Stimulated activated naive B cell treated with anti-CD40 and anti-IgM and Interleukin-4, amounts not matched to agents 10 μg/mL and 1 μg/mL and 100 μg/mL, for 72 hours (primary cell): ENCODE results near the gene LRRC49.

Experiments
- ATAC-seq, 2 donors: fragments of 150-1000 bp; cut with Tn5 transposase; replicated peaks; 2 replicates each; pipeline ENCODE4 v1.10.0; 2021; ENCODE audit warnings: moderate library complexity in 1 of 2
- DNase-seq: peaks from one replicate; pipeline ENCODE4 v3.0.0; 2021
- H3K27ac Mint-ChIP-seq: one replicate; pipeline ENCODE4 v1.8.0; 2022; ENCODE audit warnings: mild to moderate bottlenecking, mixed read lengths
- H3K27me3 Mint-ChIP-seq, 2 donors: one replicate each; pipeline ENCODE4 v1.8.0; 2022; ENCODE audit warnings: mixed read lengths in 2 of 2
- H3K36me3 Mint-ChIP-seq, 2 donors: one replicate each; pipeline ENCODE4 v1.8.0; 2022; ENCODE audit warnings: mixed read lengths in 2 of 2, mild to moderate bottlenecking in 1 of 2
- H3K4me1 Mint-ChIP-seq, 2 donors: one replicate each; pipeline ENCODE4 v1.8.0; 2022; ENCODE audit warnings: mixed read lengths in 2 of 2, mild to moderate bottlenecking in 1 of 2
- H3K4me3 Mint-ChIP-seq, 2 donors: one replicate each; pipeline ENCODE4 v1.8.0; 2022; ENCODE audit warnings: mild to moderate bottlenecking in 2 of 2, mixed read lengths in 2 of 2, moderate library complexity in 1 of 2
- H3K9me3 Mint-ChIP-seq, 2 donors: one replicate each; pipeline ENCODE4 v1.8.0; 2022; ENCODE audit warnings: mixed read lengths in 2 of 2, mild to moderate bottlenecking in 1 of 2

LRRC49 gene

GRCh38 chr15:70892002-70892911 is at the start of gene LRRC49, which contains the start of gene THAP10:
Gene LRRC49, plus strand, starts transcription at chr15:70892826. Its CDS starts 69 bp downstream, at chr15:70892895.
Gene THAP10, minus strand, starts transcription at chr15:70892433. Its CDS starts 161 bp downstream, at chr15:70892272.
- DNase-seq (peak; percentile 69), ATAC-seq (peak; percentile 88 to 91)
- Mint-ChIP-seq H3K27ac (peak within 1 kb of the TSS; percentile 97), H3K36me3 (peaks cover 0 to 6% of the 10 kb centered on the region in 2 donors), H3K4me1 (peaks cover 7 to 17% of the 10 kb centered on the region in 2 donors), H3K27me3 (peaks cover 5 to 37% of the 10 kb centered on the region in 2 donors), H3K4me3 (peak within 1 kb of the TSS; percentile 89 to 99), H3K9me3 (no peaks in the 10 kb centered on the region)

GRCh38 chr15:70845602-70846360 is 46.8 kb upstream of the LRRC49 start:
- Mint-ChIP-seq H3K4me1 (no peaks in the 10 kb centered on the region), H3K4me3 (no peak overlapping the region), H3K27me3 (peaks cover 31 to 36% of the 10 kb centered on the region in 2 donors), H3K27ac (no peak overlapping the region), H3K36me3 (no peaks in the 10 kb centered on the region), H3K9me3 (peaks cover 0 to 4% of the 10 kb centered on the region in 2 donors)
- DNase-seq (no peak), ATAC-seq (no peak)

- Mint-ChIP-seq H3K4me1 (peaks cover 4 to 12% of the 10 kb centered on the region in 2 donors), H3K27me3 (peaks cover 54 to 62% of the 10 kb centered on the region in 2 donors), H3K9me3 (no peaks in the 10 kb centered on the region), H3K27ac (no peak overlapping the region), H3K36me3 (no peaks in the 10 kb centered on the region), H3K4me3 (no peak overlapping the region)
- DNase-seq (no peak), ATAC-seq (no peak)
Observed at GRCh38 chr15:70851889-70852288, 40.7 kb upstream of the LRRC49 start.

- H3K27ac Mint-ChIP-seq, result no peak overlapping the region
- no peaks in the 10 kb centered on the region for H3K9me3 Mint-ChIP-seq
- H3K27me3 Mint-ChIP-seq, result peaks cover 52 to 61% of the 10 kb centered on the region in 2 donors
- ATAC-seq, result no peak
- DNase-seq, result no peak
- H3K36me3 Mint-ChIP-seq, result no peaks in the 10 kb centered on the region
- peak overlapping the region; percentile 51 to 68 for H3K4me3 Mint-ChIP-seq
- peaks cover 4 to 12% of the 10 kb centered on the region in 2 donors for H3K4me1 Mint-ChIP-seq
Observed at GRCh38 chr15:70852501-70853317, 39.9 kb upstream of the LRRC49 start.

GRCh38 chr15:70853318-70853972 is 39.2 kb upstream of the LRRC49 start:
- Mint-ChIP-seq H3K27me3 (peaks cover 48 to 54% of the 10 kb centered on the region in 2 donors), H3K4me3 (peak overlapping the region; percentile 68 to 81), H3K9me3 (no peaks in the 10 kb centered on the region), H3K4me1 (peaks cover 4 to 12% of the 10 kb centered on the region in 2 donors), H3K36me3 (no peaks in the 10 kb centered on the region), H3K27ac (no peak overlapping the region)
- ATAC-seq (peak in 1 of 2 donors; percentile 44), DNase-seq (no peak)

GRCh38 chr15:70853973-70854665 is 38.5 kb upstream of the LRRC49 start, which contains the start of gene LARP6:
Gene LARP6, minus strand, starts transcription at chr15:70854157. Its CDS starts 69 bp downstream, at chr15:70854088.
- Mint-ChIP-seq H3K36me3 (no peaks in the 10 kb centered on the region), H3K27me3 (peaks cover 53 to 55% of the 10 kb centered on the region in 2 donors), H3K9me3 (no peaks in the 10 kb centered on the region), H3K4me1 (peaks cover 4 to 12% of the 10 kb centered on the region in 2 donors), H3K27ac (peak within 1 kb of the TSS; percentile 51), H3K4me3 (peak within 1 kb of the TSS; percentile 81 to 84)
- DNase-seq (no peak), ATAC-seq (peak; percentile 55 to 66)

- Mint-ChIP-seq H3K27ac (peak overlapping the region; percentile 51), H3K9me3 (no peaks in the 10 kb centered on the region), H3K27me3 (peaks cover 55 to 58% of the 10 kb centered on the region in 2 donors), H3K4me3 (peak overlapping the region; percentile 81 to 84), H3K36me3 (no peaks in the 10 kb centered on the region), H3K4me1 (peaks cover 4 to 12% of the 10 kb centered on the region in 2 donors)
- no peak for DNase-seq
- ATAC-seq, result no peak
Observed at GRCh38 chr15:70854666-70854976, 38.0 kb upstream of the LRRC49 start.

- H3K4me3 Mint-ChIP-seq, result no peak overlapping the region
- H3K27ac Mint-ChIP-seq, result no peak overlapping the region
- no peaks in the 10 kb centered on the region for H3K9me3 Mint-ChIP-seq
- ATAC-seq (peak; percentile 34 to 35), DNase-seq (no peak)
- peaks cover 4 to 12% of the 10 kb centered on the region in 2 donors for H3K4me1 Mint-ChIP-seq
- peaks cover 46 to 48% of the 10 kb centered on the region in 2 donors for H3K27me3 Mint-ChIP-seq
- no peaks in the 10 kb centered on the region for H3K36me3 Mint-ChIP-seq
Observed at GRCh38 chr15:70855764-70856163, 36.9 kb upstream of the LRRC49 start.

- Mint-ChIP-seq H3K27ac (no peak overlapping the region), H3K4me3 (no peak overlapping the region), H3K4me1 (peaks cover 4 to 12% of the 10 kb centered on the region in 2 donors), H3K36me3 (no peaks in the 10 kb centered on the region), H3K27me3 (peaks cover 45 to 46% of the 10 kb centered on the region in 2 donors), H3K9me3 (no peaks in the 10 kb centered on the region)
- DNase-seq (no peak), ATAC-seq (no peak)
Observed at GRCh38 chr15:70856177-70856883, 36.3 kb upstream of the LRRC49 start.

- no peaks in the 10 kb centered on the region for H3K9me3 Mint-ChIP-seq
- peaks cover 4 to 12% of the 10 kb centered on the region in 2 donors for H3K4me1 Mint-ChIP-seq
- H3K27me3 Mint-ChIP-seq, result peaks cover 38 to 39% of the 10 kb centered on the region in 2 donors
- no peak for DNase-seq
- no peak overlapping the region for H3K4me3 Mint-ChIP-seq
- no peaks in the 10 kb centered on the region for H3K36me3 Mint-ChIP-seq
- no peak for ATAC-seq
- no peak overlapping the region for H3K27ac Mint-ChIP-seq
Observed at GRCh38 chr15:70856884-70857561, 35.6 kb upstream of the LRRC49 start.

- no peak overlapping the region for H3K27ac Mint-ChIP-seq
- peaks cover 4 to 12% of the 10 kb centered on the region in 2 donors for H3K4me1 Mint-ChIP-seq
- no peak overlapping the region for H3K4me3 Mint-ChIP-seq
- peaks cover 32 to 36% of the 10 kb centered on the region in 2 donors for H3K27me3 Mint-ChIP-seq
- no peaks in the 10 kb centered on the region for H3K36me3 Mint-ChIP-seq
- ATAC-seq, result no peak
- DNase-seq, result no peak
- H3K9me3 Mint-ChIP-seq, result no peaks in the 10 kb centered on the region
Observed at GRCh38 chr15:70857562-70858285, 34.9 kb upstream of the LRRC49 start.
